ENCODE results near the gene KRT85.

KRT85 gene

GRCh38 chr12:52350786-52351185 lies 16.5 kb downstream of the KRT85 start:
- H3K36me3 ChIP-seq (ENCODE audit: insufficient read depth, low read length), result no peaks in the 10 kb centered on the region
- TF ChIP-seq EZH2 (IDR thresholded peaks at IDR 0.05; ENCODE audit: borderline replicate concordance, low read depth, low read length, severe bottlenecking) (no peak), CTCF (IDR thresholded peaks at IDR 0.05; ENCODE audit: borderline replicate concordance, extremely low read depth, low read length, poor library complexity, severe bottlenecking) (no peak)
- peaks cover 17% of the 10 kb centered on the region for H3K27me3 ChIP-seq (ENCODE audit: insufficient read depth, low read length, poor library complexity)
- no peaks in the 10 kb centered on the region for H3K79me2 ChIP-seq (ENCODE audit: insufficient read depth, low read length)
- peaks cover 3% of the 10 kb centered on the region; the same call in 1 of the 2 replicates for H4K20me1 ChIP-seq (ENCODE audit: insufficient read depth, low read length)
- H3K4me1 ChIP-seq (ENCODE audit: insufficient read depth, low read length), result peaks cover 7% of the 10 kb centered on the region; the same call in 1 of the 2 replicates
- no peak overlapping the region for H3K27ac ChIP-seq (ENCODE audit: low read length)
- no peak overlapping the region for H2AFZ ChIP-seq (ENCODE audit: low read depth, low read length)
- no peak overlapping the region for H3K4me2 ChIP-seq (ENCODE audit: insufficient read depth, low read length)
- H3K4me3 ChIP-seq (ENCODE audit: low read depth in 1 of 2, low read length in 2 of 2), result no peak overlapping the region
- ATAC-seq (ENCODE audit: insufficient read depth, low read depth) (no peak), DNase-seq (no peak)
- H3K9me3 ChIP-seq (ENCODE audit: insufficient read depth, low read length, severe bottlenecking), result no peaks in the 10 kb centered on the region
- no peak overlapping the region for H3K9ac ChIP-seq (ENCODE audit: low read depth, low read length)

GRCh38 chr12:52350021-52350620 lies 17.2 kb downstream of the KRT85 start:
- Histone ChIP-seq H3K36me3 (ENCODE audit: insufficient read depth, low read length) (no peaks in the 10 kb centered on the region), H4K20me1 (ENCODE audit: insufficient read depth, low read length) (peaks cover 3% of the 10 kb centered on the region; the same call in 1 of the 2 replicates), H3K27me3 (ENCODE audit: insufficient read depth, low read length, poor library complexity) (peaks cover 17% of the 10 kb centered on the region), H3K4me1 (ENCODE audit: insufficient read depth, low read length) (peaks cover 7% of the 10 kb centered on the region; the same call in 1 of the 2 replicates), H2AFZ (ENCODE audit: low read depth, low read length) (no peak overlapping the region), H3K27ac (ENCODE audit: low read length) (no peak overlapping the region), H3K9me3 (ENCODE audit: insufficient read depth, low read length, severe bottlenecking) (no peaks in the 10 kb centered on the region), H3K9ac (ENCODE audit: low read depth, low read length) (no peak overlapping the region), H3K4me3 (ENCODE audit: low read depth in 1 of 2, low read length in 2 of 2) (no peak overlapping the region), H3K79me2 (ENCODE audit: insufficient read depth, low read length) (no peaks in the 10 kb centered on the region), H3K4me2 (ENCODE audit: insufficient read depth, low read length) (no peak overlapping the region)
- TF ChIP-seq CTCF (IDR thresholded peaks at IDR 0.05; ENCODE audit: borderline replicate concordance, extremely low read depth, low read length, poor library complexity, severe bottlenecking), result no peak
- ATAC-seq (ENCODE audit: insufficient read depth, low read depth) (no peak), DNase-seq (no peak)

GRCh38 chr12:52349196-52349595 lies 18.1 kb downstream of the KRT85 start:
- ATAC-seq (ENCODE audit: insufficient read depth, low read depth), result no peak
- no peak overlapping the region for H3K4me2 ChIP-seq (ENCODE audit: insufficient read depth, low read length)
- H4K20me1 ChIP-seq (ENCODE audit: insufficient read depth, low read length), result peaks cover 3% of the 10 kb centered on the region; the same call in 1 of the 2 replicates
- H3K79me2 ChIP-seq (ENCODE audit: insufficient read depth, low read length), result no peaks in the 10 kb centered on the region
- TF ChIP-seq CTCF (IDR thresholded peaks at IDR 0.05; ENCODE audit: borderline replicate concordance, extremely low read depth, low read length, poor library complexity, severe bottlenecking) (no peak), EZH2 (IDR thresholded peaks at IDR 0.05; ENCODE audit: borderline replicate concordance, low read depth, low read length, severe bottlenecking) (no peak)
- DNase-seq, result no peak
- no peak overlapping the region for H3K27ac ChIP-seq (ENCODE audit: low read length)
- H3K4me3 ChIP-seq (ENCODE audit: low read depth in 1 of 2, low read length in 2 of 2), result no peak overlapping the region
- H3K9me3 ChIP-seq (ENCODE audit: insufficient read depth, low read length, severe bottlenecking), result no peaks in the 10 kb centered on the region
- H2AFZ ChIP-seq (ENCODE audit: low read depth, low read length), result no peak overlapping the region
- H3K4me1 ChIP-seq (ENCODE audit: insufficient read depth, low read length), result peaks cover 7% of the 10 kb centered on the region; the same call in 1 of the 2 replicates
- peaks cover 17% of the 10 kb centered on the region for H3K27me3 ChIP-seq (ENCODE audit: insufficient read depth, low read length, poor library complexity)
- no peak overlapping the region for H3K9ac ChIP-seq (ENCODE audit: low read depth, low read length)
- H3K36me3 ChIP-seq (ENCODE audit: insufficient read depth, low read length), result no peaks in the 10 kb centered on the region
